SK-N-SH (cell line): ENCODE results near the gene GSK3A. TPM values are rescaled to one million over a fixed set of nuclear protein-coding genes. Genes with fewer than 3 reads are reported as not detected.

ENCODE experiments used
- CTCF ChIA-PET: fragments of 300-600, 350-600 bp; formaldehyde crosslinking; extraction: SDS; loops from one replicate; lab custom pipeline; 2021; lab: Yijun Ruan, JAX
- POLR2A ChIA-PET: fragments of 350-600 bp; sonication (Branson Sonifier 250); formaldehyde crosslinking; extraction: SDS; loops from one replicate; lab custom pipeline; 2020; ENCODE audit warnings: antibody characterized with exemption, inconsistent platforms; lab: Yijun Ruan, JAX
- DNase-seq: peaks from one replicate; pipeline ENCODE4 v3.0.0; 2012
- H2AFZ ChIP-seq: fragments of 200-600 bp; sonication (generic); 2 replicates; pipeline ENCODE4 v1.8.1; 2016; ENCODE audit warnings: antibody characterized with exemption, mild to moderate bottlenecking, low read depth
- H3F3A ChIP-seq: fragments of 200-600 bp; sonication (generic); replicated peaks from 2 replicates; pipeline ENCODE3; 2016; ENCODE audit warnings: antibody characterized with exemption, mild to moderate bottlenecking; ENCODE audit not compliant: insufficient read depth
- H3K27ac ChIP-seq, 2 experiments: fragments of 200-500 bp in 1 of 2; fragments of 200-600 bp in 1 of 2; sonication (Bioruptor generic) in 1 of 2; sonication (generic), shearing (Covaris generic) in 1 of 2; 2 replicates each; pipeline versions ENCODE4 v1.5.1 to v1.6.1; 2014 to 2016; ENCODE audit warnings: low read depth in 2 of 2, inconsistent platforms in 1 of 2, low read length in 1 of 2, mild to moderate bottlenecking in 1 of 2, mixed read lengths in 1 of 2
- H3K27me3 ChIP-seq: fragments of 200-600 bp; sonication (generic), shearing (Covaris generic); 2 replicates; pipeline ENCODE4 v1.6.1; 2016; ENCODE audit warnings: mixed run types; ENCODE audit not compliant: insufficient read depth
- H3K36me3 ChIP-seq, 2 experiments: fragments of 200-500 bp in 1 of 2; fragments of 200-600 bp in 1 of 2; sonication (Bioruptor generic) in 1 of 2; sonication (generic) in 1 of 2; replicated peaks in 1 of 2; 2 replicates each; pipeline versions ENCODE3 to v1.5.1; 2014 to 2016; ENCODE audit warnings: low read length in 1 of 2, mild to moderate bottlenecking in 1 of 2; ENCODE audit not compliant: insufficient read depth in 2 of 2, control insufficient read depth in 1 of 2
- H3K4me1 ChIP-seq, 2 experiments: fragments of 200-500 bp in 1 of 2; fragments of 200-600 bp in 1 of 2; sonication (Bioruptor generic) in 1 of 2; sonication (generic), shearing (Covaris generic) in 1 of 2; 2 replicates each; pipeline versions ENCODE4 v1.5.1 to v1.6.1; 2014 to 2016; ENCODE audit warnings: low read depth in 1 of 2, low read length in 1 of 2, mixed run types in 1 of 2; ENCODE audit not compliant: insufficient read depth in 2 of 2, control insufficient read depth in 1 of 2
- H3K4me2 ChIP-seq: fragments of 200-600 bp; sonication (generic), shearing (Covaris generic); 2 replicates; pipeline ENCODE4 v1.6.1; 2017; ENCODE audit warnings: mixed run types
- H3K4me3 ChIP-seq, 2 experiments: fragments of 200-500 bp in 1 of 2; fragments of 200-600 bp in 1 of 2; sonication (Bioruptor generic) in 1 of 2; sonication (generic), shearing (Covaris generic) in 1 of 2; 2 replicates each; pipeline versions ENCODE4 v1.5.1 to v1.8.1; 2014 to 2016; ENCODE audit warnings: low read depth in 2 of 2, inconsistent platforms in 1 of 2, low read length in 1 of 2, mild to moderate bottlenecking in 1 of 2, mixed read lengths in 1 of 2, moderate library complexity in 1 of 2
- H3K79me2 ChIP-seq: fragments of 200-600 bp; sonication (generic); 2 replicates; pipeline ENCODE4 v1.8.1; 2017; ENCODE audit warnings: mild to moderate bottlenecking; ENCODE audit not compliant: insufficient read depth
- H3K9ac ChIP-seq: fragments of 200-600 bp; sonication (generic); 2 replicates; pipeline ENCODE4 v1.6.1; 2017; ENCODE audit warnings: mixed run types
- H3K9me2 ChIP-seq: fragments of 200-600 bp; sonication (generic); 2 replicates; pipeline ENCODE4 v1.6.1; 2017; ENCODE audit warnings: mixed run types
- H3K9me3 ChIP-seq: fragments of 200-600 bp; sonication (generic); 2 replicates; pipeline ENCODE4 v1.6.1; 2017; ENCODE audit warnings: mixed run types, mild to moderate bottlenecking, moderate library complexity
- H4K20me1 ChIP-seq: fragments of 200-600 bp; sonication (generic); 2 replicates; pipeline ENCODE4 v1.6.1; 2017; ENCODE audit warnings: mild to moderate bottlenecking, mixed run types; ENCODE audit not compliant: insufficient read depth
- CHD2 ChIP-seq: fragments of 150-350 bp; IDR thresholded peaks from 2 replicates; pipeline ENCODE4 v1.6.1; 2018; ENCODE audit warnings: low read length; ENCODE audit not compliant: partially characterized antibody
- ELF1 ChIP-seq: IDR thresholded peaks from 2 replicates; pipeline ENCODE4 v1.4.0; 2012
- EP300 ChIP-seq, 2 experiments: IDR thresholded peaks; 2 replicates each; pipeline versions ENCODE4 v1.4.0 to v1.6.1; 2012; ENCODE audit warnings: borderline replicate concordance in 1 of 2, low read depth in 1 of 2, low read length in 1 of 2
- FOSL2 ChIP-seq: IDR thresholded peaks from 2 replicates; pipeline ENCODE4 v1.4.0; 2012; ENCODE audit warnings: low read depth, mild to moderate bottlenecking, moderate library complexity, borderline replicate concordance
- GABPA ChIP-seq: IDR thresholded peaks from 2 replicates; pipeline ENCODE4 v1.4.0; 2012; ENCODE audit warnings: low read depth, mild to moderate bottlenecking
- JUND ChIP-seq: IDR thresholded peaks from 2 replicates; pipeline ENCODE4 v1.4.0; 2012
- MAX ChIP-seq: IDR thresholded peaks from 2 replicates; pipeline ENCODE4 v1.4.0; 2012; ENCODE audit warnings: low read depth
- MXI1 ChIP-seq: IDR thresholded peaks from 2 replicates; pipeline ENCODE4 v1.6.1; 2012; ENCODE audit warnings: mild to moderate bottlenecking, low read depth, low read length, improper control_type of control experiment
- NRF1 ChIP-seq: IDR thresholded peaks from 2 replicates; pipeline ENCODE4 v1.6.1; 2012; ENCODE audit warnings: low read depth, mild to moderate bottlenecking, low read length
- POLR2AphosphoS5 ChIP-seq: IDR thresholded peaks from 2 replicates; pipeline ENCODE4 v1.6.1; 2012; ENCODE audit warnings: low read depth, low read length
- RAD21 ChIP-seq: IDR thresholded peaks from 2 replicates; pipeline ENCODE4 v1.6.1; 2012; ENCODE audit warnings: mild to moderate bottlenecking, low read length
- RCOR1 ChIP-seq: fragments of 150-350 bp; IDR thresholded peaks from 2 replicates; pipeline ENCODE4 v1.6.1; 2017; ENCODE audit warnings: antibody characterized with exemption, low read length
- RFX5 ChIP-seq: IDR thresholded peaks from 2 replicates; pipeline ENCODE4 v1.6.1; 2012; ENCODE audit warnings: mild to moderate bottlenecking, improper control_type of control experiment, low read length
- RXRA ChIP-seq: IDR thresholded peaks from 2 replicates; pipeline ENCODE4 v1.4.0; 2012; ENCODE audit warnings: low read depth, mild to moderate bottlenecking, borderline replicate concordance
- TAF1 ChIP-seq: IDR thresholded peaks from 2 replicates; pipeline ENCODE4 v1.6.1; 2012; ENCODE audit warnings: low read depth, mild to moderate bottlenecking, low read length, moderate library complexity, borderline replicate concordance
- TCF12 ChIP-seq: IDR thresholded peaks from 2 replicates; pipeline ENCODE4 v1.4.0; 2012
- YY1 ChIP-seq: IDR thresholded peaks from 2 replicates; pipeline ENCODE4 v1.4.0; 2012; ENCODE audit warnings: low read depth, mild to moderate bottlenecking
- WGBS: methylation state at CpG from one replicate; pipeline ENCODE4 v1.1.6; 2017; ENCODE audit warnings: low lambda C conversion rate; 5-methylcytosine and 5-hydroxymethylcytosine counted together
- polyA plus RNA-seq, 3 experiments: library from polyadenylated mRNA; depleted of rRNA; stranded (reverse); fragments of >200 nt; gene quantifications; 2 replicates each; pipeline ENCODE4 v1.2.3, GENCODE V29; 2012
- TF ChIP-seq, protein P1 (sequence below): IDR thresholded peaks from 2 replicates; pipeline ENCODE4; 2012
- TF ChIP-seq, protein P2 (sequence below): IDR thresholded peaks from 2 replicates; pipeline ENCODE4 v1.4.0; 2012; ENCODE audit warnings: low read depth, borderline replicate concordance
- TF ChIP-seq, protein P3 (sequence below): fragments of 150-350 bp; IDR thresholded peaks from 2 replicates; pipeline ENCODE4 v1.6.1; 2017; ENCODE audit warnings: antibody characterized with exemption, low read length, low read depth, borderline replicate concordance

GSK3A gene
- polyA plus RNA-seq, 1 of the 3 experiments (the other 2 are of a cell fraction): 42.1 TPM

DNA sequence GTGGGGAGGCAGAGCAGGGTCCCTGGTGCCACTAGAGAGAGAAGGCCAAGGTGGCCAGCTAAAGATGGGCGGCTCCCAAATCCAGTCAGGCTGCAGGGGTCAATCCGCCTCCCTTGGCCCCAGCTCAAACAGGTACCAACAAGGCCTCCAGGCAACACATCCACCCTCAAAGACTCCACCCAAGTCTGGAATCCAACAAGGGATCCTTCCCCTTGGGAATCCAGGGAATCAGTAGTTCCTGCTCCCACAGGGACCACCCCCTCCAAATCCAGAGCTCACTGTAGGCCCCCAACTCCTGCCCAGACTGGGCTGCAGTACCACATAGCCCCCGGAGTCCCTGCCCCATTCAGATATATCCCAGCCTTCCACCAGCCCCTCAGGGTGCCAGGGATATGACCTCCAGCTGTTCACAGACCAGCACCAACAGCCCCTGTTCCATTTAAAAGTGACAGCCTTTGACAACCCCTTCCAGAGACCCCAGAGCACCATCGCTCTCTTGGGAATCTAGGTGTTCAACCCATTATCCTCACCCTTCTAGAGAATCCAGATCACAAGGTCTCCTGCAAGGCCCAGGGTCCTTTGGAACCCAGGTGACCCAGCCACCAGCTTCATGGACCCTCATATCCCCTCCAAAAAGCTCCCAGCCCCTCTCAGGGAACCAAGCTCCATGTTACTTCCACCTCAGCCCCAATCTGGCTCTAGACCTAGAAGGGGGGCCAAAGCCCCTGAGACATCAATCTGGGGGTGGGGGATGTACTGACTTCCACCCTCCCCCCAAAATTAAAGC lies 9.4 kb upstream of the GSK3A start:
- peak overlapping the region; percentile 90 for H3K9ac ChIP-seq

More for the DNA sequence above, 9.4 kb upstream of the GSK3A start:
- Histone ChIP-seq H3F3A (peaks cover 37% of the 10 kb centered on the region), H4K20me1 (peaks cover 58% of the 10 kb centered on the region), H3K9me3 (no peaks in the 10 kb centered on the region), H3K4me1 (peaks cover 19 to 33% of the 10 kb centered on the region in 2 experiments), H3K27me3 (no peaks in the 10 kb centered on the region), H2AFZ (no peak overlapping the region), H3K27ac (peak overlapping the region; percentile 83 to 88), H3K4me2 (peak overlapping the region; percentile 98), H3K79me2 (peaks cover 79% of the 10 kb centered on the region), H3K4me3 (peak overlapping the region; percentile 76 to 89), H3K9me2 (no peaks in the 10 kb centered on the region), H3K36me3 (peaks cover 10 to 19% of the 10 kb centered on the region in 2 experiments)
- no peak for DNase-seq
- ChIA-PET POLR2A (interaction anchor here (1.2 kb wide), 1 partner anchor 9 kb away, joined by 5 read pairs; no protein-coding TSS in a partner anchor), CTCF (interaction anchor here (1.0 to 14.8 kb wide), 6 partner anchors 9 to 76 kb away, joined by 3 to 205 read pairs (median 4); partner anchors contain the start of genes PAFAH1B3 and PRR19)
- 75% methylated on average over 4 of the region's 4 CpGs for WGBS
- TF ChIP-seq NRF1 (no peak), RXRA (no peak), POLR2AphosphoS5 (no peak), MAX (no peak), RCOR1 (no peak), ELF1 (no peak), RAD21 (no peak), FOSL2 (no peak), EP300 (IDR thresholded peaks at IDR 0.05; ENCODE audit: borderline replicate concordance in 1 of 2, low read depth in 1 of 2, low read length in 1 of 2) (no peak), MXI1 (no peak), TCF12 (no peak), YY1 (no peak), TAF1 (no peak), RFX5 (no peak), GABPA (no peak), JUND (no peak), CHD2 (no peak)
- TF ChIP-seq, protein P1, sequence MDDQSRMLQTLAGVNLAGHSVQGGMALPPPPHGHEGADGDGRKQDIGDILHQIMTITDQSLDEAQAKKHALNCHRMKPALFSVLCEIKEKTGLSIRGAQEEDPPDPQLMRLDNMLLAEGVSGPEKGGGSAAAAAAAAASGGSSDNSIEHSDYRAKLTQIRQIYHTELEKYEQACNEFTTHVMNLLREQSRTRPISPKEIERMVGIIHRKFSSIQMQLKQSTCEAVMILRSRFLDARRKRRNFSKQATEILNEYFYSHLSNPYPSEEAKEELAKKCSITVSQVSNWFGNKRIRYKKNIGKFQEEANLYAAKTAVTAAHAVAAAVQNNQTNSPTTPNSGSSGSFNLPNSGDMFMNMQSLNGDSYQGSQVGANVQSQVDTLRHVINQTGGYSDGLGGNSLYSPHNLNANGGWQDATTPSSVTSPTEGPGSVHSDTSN: no peak
- TF ChIP-seq, protein P2, sequence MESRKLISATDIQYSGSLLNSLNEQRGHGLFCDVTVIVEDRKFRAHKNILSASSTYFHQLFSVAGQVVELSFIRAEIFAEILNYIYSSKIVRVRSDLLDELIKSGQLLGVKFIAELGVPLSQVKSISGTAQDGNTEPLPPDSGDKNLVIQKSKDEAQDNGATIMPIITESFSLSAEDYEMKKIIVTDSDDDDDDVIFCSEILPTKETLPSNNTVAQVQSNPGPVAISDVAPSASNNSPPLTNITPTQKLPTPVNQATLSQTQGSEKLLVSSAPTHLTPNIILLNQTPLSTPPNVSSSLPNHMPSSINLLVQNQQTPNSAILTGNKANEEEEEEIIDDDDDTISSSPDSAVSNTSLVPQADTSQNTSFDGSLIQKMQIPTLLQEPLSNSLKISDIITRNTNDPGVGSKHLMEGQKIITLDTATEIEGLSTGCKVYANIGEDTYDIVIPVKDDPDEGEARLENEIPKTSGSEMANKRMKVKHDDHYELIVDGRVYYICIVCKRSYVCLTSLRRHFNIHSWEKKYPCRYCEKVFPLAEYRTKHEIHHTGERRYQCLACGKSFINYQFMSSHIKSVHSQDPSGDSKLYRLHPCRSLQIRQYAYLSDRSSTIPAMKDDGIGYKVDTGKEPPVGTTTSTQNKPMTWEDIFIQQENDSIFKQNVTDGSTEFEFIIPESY: no peak
- TF ChIP-seq, protein P3, sequence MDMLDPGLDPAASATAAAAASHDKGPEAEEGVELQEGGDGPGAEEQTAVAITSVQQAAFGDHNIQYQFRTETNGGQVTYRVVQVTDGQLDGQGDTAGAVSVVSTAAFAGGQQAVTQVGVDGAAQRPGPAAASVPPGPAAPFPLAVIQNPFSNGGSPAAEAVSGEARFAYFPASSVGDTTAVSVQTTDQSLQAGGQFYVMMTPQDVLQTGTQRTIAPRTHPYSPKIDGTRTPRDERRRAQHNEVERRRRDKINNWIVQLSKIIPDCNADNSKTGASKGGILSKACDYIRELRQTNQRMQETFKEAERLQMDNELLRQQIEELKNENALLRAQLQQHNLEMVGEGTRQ: no peak
